IMR-90 (cell line): ENCODE results near the gene TWIST1. TPM values are rescaled to one million over a fixed set of nuclear protein-coding genes. Genes with fewer than 3 reads are reported as not detected.
A peak's percentile ranks its signal among the peaks of the same experiment; 100 is the strongest.

Source experiments
- ATAC-seq: fragments of 200-7000 bp; cut with Tn5 transposase; 2 replicates; pipeline ENCODE4 v1.9.1; 2020; ENCODE audit warnings: low read depth, mild to moderate bottlenecking, moderate library complexity
- BruUV-seq: library from RNA; stranded (reverse); fragments of 400-500 nt; replicated peaks from 2 replicates; lab custom pipeline; 2021; lab: Mats Ljungman, UMichigan
- CTCF ChIA-PET: fragments of 300-600 bp; formaldehyde crosslinking; extraction: SDS; loops from one replicate; lab custom pipeline; 2021; ENCODE audit warnings: antibody characterized with exemption; lab: Yijun Ruan, JAX
- POLR2A ChIA-PET: fragments of 300-600 bp; sonication (Branson Sonifier 250); formaldehyde crosslinking; loops from one replicate; lab custom pipeline; 2022; ENCODE audit warnings: antibody characterized with exemption; ENCODE audit not compliant: unreplicated experiment; lab: Charles Lee
- DNase-seq: peaks from one replicate; pipeline ENCODE4 v3.0.0; 2013
- H2AFZ ChIP-seq: replicated peaks from 2 replicates; pipeline ENCODE3; 2013; ENCODE audit warnings: low read length, mild to moderate bottlenecking; ENCODE audit not compliant: poor library complexity
- H2AK5ac ChIP-seq: 2 replicates; pipeline ENCODE4 v1.6.1; 2013; ENCODE audit warnings: low read depth, low read length, inconsistent platforms
- H2AK9ac ChIP-seq: replicated peaks from 2 replicates; pipeline ENCODE3; 2013; ENCODE audit warnings: mild to moderate bottlenecking, low read depth, low read length, moderate library complexity; ENCODE audit not compliant: poor library complexity
- H2BK120ac ChIP-seq: 2 replicates; pipeline ENCODE4 v1.6.1; 2013; ENCODE audit warnings: low read depth, low read length, inconsistent platforms
- H2BK15ac ChIP-seq: 3 replicates; pipeline ENCODE4 v1.6.1; 2013; ENCODE audit warnings: low read depth, low read length, inconsistent platforms
- H2BK20ac ChIP-seq: 2 replicates; pipeline ENCODE4 v1.6.1; 2013; ENCODE audit warnings: low read depth, mild to moderate bottlenecking, inconsistent platforms, low read length, moderate library complexity
- H2BK5ac ChIP-seq: 2 replicates; pipeline ENCODE4 v1.6.1; 2013; ENCODE audit warnings: mild to moderate bottlenecking, low read depth, low read length, inconsistent platforms; ENCODE audit not compliant: poor library complexity, severe bottlenecking
- H3K14ac ChIP-seq: replicated peaks from 2 replicates; pipeline ENCODE4 v1.6.1; 2013; ENCODE audit warnings: low read depth, low read length, inconsistent platforms
- H3K18ac ChIP-seq: 2 replicates; pipeline ENCODE4 v1.6.1; 2013; ENCODE audit warnings: low read depth, low read length, control low read depth
- H3K23ac ChIP-seq: 2 replicates; pipeline ENCODE4 v1.6.1; 2013; ENCODE audit warnings: low read depth, low read length, inconsistent platforms
- H3K27ac ChIP-seq: 2 replicates; pipeline ENCODE4 v1.5.1; 2013; ENCODE audit warnings: mild to moderate bottlenecking, control low read depth, low read length; ENCODE audit not compliant: insufficient read depth
- H3K27me3 ChIP-seq: 2 replicates; pipeline ENCODE4 v1.6.1; 2013; ENCODE audit warnings: low read length; ENCODE audit not compliant: control insufficient read depth, insufficient read depth
- H3K36me3 ChIP-seq: 2 replicates; pipeline ENCODE4 v1.6.1; 2013; ENCODE audit warnings: low read length, mixed read lengths; ENCODE audit not compliant: control insufficient read depth, insufficient read depth
- H3K4ac ChIP-seq: 2 replicates; pipeline ENCODE4 v1.6.1; 2013; ENCODE audit warnings: low read depth, low read length, inconsistent platforms
- H3K4me1 ChIP-seq: 2 replicates; pipeline ENCODE4 v1.6.1; 2013; ENCODE audit warnings: low read length, mixed read lengths; ENCODE audit not compliant: control insufficient read depth, insufficient read depth
- H3K4me2 ChIP-seq: 2 replicates; pipeline ENCODE4 v1.6.1; 2013; ENCODE audit warnings: low read depth, mild to moderate bottlenecking, control low read depth, low read length, moderate library complexity
- H3K4me3 ChIP-seq: 2 replicates; pipeline ENCODE4 v1.5.1; 2013; ENCODE audit warnings: low read depth, mild to moderate bottlenecking, control low read depth, low read length, moderate library complexity; ENCODE audit not compliant: insufficient read depth
- H3K56ac ChIP-seq: 2 replicates; pipeline ENCODE4 v1.6.1; 2013; ENCODE audit warnings: low read length, inconsistent platforms; ENCODE audit not compliant: insufficient read depth; ENCODE audit errors: extremely low read depth
- H3K79me1 ChIP-seq, 2 experiments: 2 replicates each; pipeline ENCODE4 v1.6.1; 2013; ENCODE audit warnings: low read length in 2 of 2, inconsistent platforms in 1 of 2, low read depth in 1 of 2
- H3K9ac ChIP-seq: 2 replicates; pipeline ENCODE4 v1.6.1; 2013; ENCODE audit warnings: low read depth, low read length, control low read depth
- H3K9me1 ChIP-seq: 2 replicates; pipeline ENCODE4 v1.6.1; 2013; ENCODE audit warnings: low read length, inconsistent platforms; ENCODE audit not compliant: insufficient read depth
- H3K9me3 ChIP-seq: 2 replicates; pipeline ENCODE4 v1.6.1; 2013; ENCODE audit warnings: low read length; ENCODE audit not compliant: control insufficient read depth, insufficient read depth
- H4K20me1 ChIP-seq: 2 replicates; pipeline ENCODE4 v1.6.1; 2013; ENCODE audit warnings: low read length, inconsistent platforms; ENCODE audit not compliant: insufficient read depth
- H4K5ac ChIP-seq: 2 replicates; pipeline ENCODE4 v1.6.1; 2013; ENCODE audit warnings: mild to moderate bottlenecking, low read depth, low read length, control low read depth
- H4K8ac ChIP-seq, 2 experiments: 2 replicates each; pipeline ENCODE4 v1.6.1; 2013; ENCODE audit warnings: low read depth in 2 of 2, low read length in 2 of 2, control low read depth in 1 of 2, inconsistent platforms in 1 of 2
- H4K91ac ChIP-seq: 2 replicates; pipeline ENCODE4 v1.6.1; 2013; ENCODE audit warnings: low read depth, low read length, inconsistent platforms; ENCODE audit not compliant: insufficient read depth
- BHLHE40 ChIP-seq: fragments of 150-350 bp; IDR thresholded peaks from 2 replicates; pipeline ENCODE4 v1.6.1; 2016; ENCODE audit warnings: mild to moderate bottlenecking, low read depth, low read length
- CEBPB ChIP-seq: IDR thresholded peaks from 2 replicates; pipeline ENCODE4 v1.6.1; 2012; ENCODE audit warnings: low read depth, low read length, improper control_type of control experiment
- CHD1 ChIP-seq: IDR thresholded peaks from 2 replicates; pipeline ENCODE4 v1.6.1; 2012; ENCODE audit warnings: low read depth, low read length, improper control_type of control experiment
- CTCF ChIP-seq: conservative IDR thresholded peaks from 2 replicates; pipeline ENCODE4 v1.5.1; 2012; ENCODE audit warnings: mild to moderate bottlenecking, low read depth, low read length, improper control_type of control experiment
- ELK1 ChIP-seq: fragments of 150-350 bp; IDR thresholded peaks from 2 replicates; pipeline ENCODE4 v1.6.1; 2016; ENCODE audit warnings: low read depth, mild to moderate bottlenecking, low read length, moderate library complexity, borderline replicate concordance
- FOS ChIP-seq: fragments of 150-350 bp; IDR thresholded peaks from 2 replicates; pipeline ENCODE4 v1.6.1; 2016; ENCODE audit warnings: low read depth, low read length
- MAFK ChIP-seq: IDR thresholded peaks from 2 replicates; pipeline ENCODE4 v1.6.1; 2012; ENCODE audit warnings: low read depth, low read length, improper control_type of control experiment
- MAZ ChIP-seq: IDR thresholded peaks from 2 replicates; pipeline ENCODE4 v1.6.1; 2012; ENCODE audit warnings: low read depth, mild to moderate bottlenecking, low read length, improper control_type of control experiment, moderate library complexity, borderline replicate concordance
- MXI1 ChIP-seq: IDR thresholded peaks from 2 replicates; pipeline ENCODE4 v1.6.1; 2012; ENCODE audit warnings: low read depth, mild to moderate bottlenecking, low read length, moderate library complexity, borderline replicate concordance
- NFE2L2 ChIP-seq: fragments of 150-350 bp; IDR thresholded peaks from 2 replicates; pipeline ENCODE4 v1.6.1; 2016; ENCODE audit warnings: low read depth, mild to moderate bottlenecking, low read length
- POLR2A ChIP-seq: IDR thresholded peaks from 2 replicates; pipeline ENCODE4 v1.6.1; 2012; ENCODE audit warnings: mild to moderate bottlenecking, low read depth, low read length
- RAD21 ChIP-seq: IDR thresholded peaks from 2 replicates; pipeline ENCODE4 v1.6.1; 2012; ENCODE audit warnings: low read length, improper control_type of control experiment
- RCOR1 ChIP-seq: IDR thresholded peaks from 2 replicates; pipeline ENCODE4 v1.6.1; 2012; ENCODE audit warnings: mild to moderate bottlenecking, low read length, improper control_type of control experiment; ENCODE audit not compliant: insufficient replicate concordance
- RFX5 ChIP-seq: IDR thresholded peaks from 2 replicates; pipeline ENCODE4 v1.8.0; 2012; ENCODE audit warnings: low read depth, mild to moderate bottlenecking, low read length, moderate library complexity
- SMC3 ChIP-seq: fragments of 150-350 bp; IDR thresholded peaks from 2 replicates; pipeline ENCODE4 v1.6.1; 2016; ENCODE audit warnings: low read depth, mild to moderate bottlenecking, antibody characterized with exemption, low read length, moderate library complexity
- WGBS, 2 experiments: methylation state at CpG; one replicate each; pipeline versions ENCODE4 v1.1.5 to v1.1.7; 2013; ENCODE audit warnings: missing lambda C conversion rate in 2 of 2; ENCODE audit not compliant: insufficient read length in 1 of 2; ENCODE audit errors: extremely low coverage in 2 of 2; 5-methylcytosine and 5-hydroxymethylcytosine counted together
- dilution Hi-C: fragments of 300-500 bp; cut with HindIII; formaldehyde crosslinking; loops from one replicate; pipeline ENCODE4 v1.14.3; 2018; ENCODE audit warnings: low sequenced_read_pairs; ENCODE audit not compliant: unreplicated experiment
- in situ Hi-C: fragments of 300-500 bp; cut with MboI; formaldehyde crosslinking; loops from 3 replicates; pipeline ENCODE4 v1.14.3; 2019; ENCODE audit warnings: low sequenced_read_pairs, inconsistent platforms, mixed read lengths
- intact Hi-C: fragments of 100-400 bp; cut with micrococcal nuclease; formaldehyde crosslinking; loops from 2 replicates; pipeline ENCODE4 v1.10.0; 2022
- polyA plus RNA-seq, 3 experiments: library from polyadenylated mRNA; depleted of rRNA; stranded (reverse); fragments of >200 nt; gene quantifications; 2 replicates each; pipeline ENCODE4 v1.2.3, GENCODE V29; 2012; ENCODE audit warnings: low replicate concordance in 1 of 3
- total RNA-seq: library from RNA; depleted of rRNA; stranded (reverse); fragments of >200 nt; gene quantifications from 2 replicates; pipeline ENCODE4 v1.2.3, GENCODE V29; 2012
- TF ChIP-seq, protein P1 (sequence below): fragments of 150-350 bp; IDR thresholded peaks from 2 replicates; pipeline ENCODE4 v1.6.1; 2017; ENCODE audit warnings: mild to moderate bottlenecking, antibody characterized with exemption, low read length, low read depth

TWIST1 gene
- total and polyA plus RNA-seq, 2 of the 4 experiments (the other 2 are of a cell fraction), result 5.4 to 42.3 TPM

GRCh38 chr7:19069842-19070241, 47.6 kb downstream of the TWIST1 start:
- H2BK15ac ChIP-seq, result no peak overlapping the region
- no peak overlapping the region for H2BK5ac ChIP-seq
- H3K79me1 ChIP-seq, result 0 out of 4 replicates have a peak, but pooled peaks cover 0 to 4% of the 10 kb centered on the region in 2 experiments
- BruUV-seq, result no TSS peak
- H3K27me3 ChIP-seq, result no peaks in the 10 kb centered on the region
- no peak overlapping the region for H3K9ac ChIP-seq
- peak; percentile 62 for ATAC-seq
- no peak overlapping the region for H3K18ac ChIP-seq
- H3K9me3 ChIP-seq, result 0 out of 2 replicates have a peak, but pooled peaks cover 4% of the 10 kb centered on the region
- TF ChIP-seq MAZ (no peak), NFE2L2 (no peak), CHD1 (no peak), POLR2A (no peak), RFX5 (no peak), FOS (no peak), SMC3 (peak; percentile 16; the same call in 1 of the 2 replicates), RAD21 (peak; percentile 45), RCOR1 (no peak), BHLHE40 (no peak), CTCF (peak; percentile 30; the same call in 1 of the 2 replicates), MAFK (no peak), CEBPB (no peak), MXI1 (no peak), ELK1 (no peak)
- TF ChIP-seq, protein P1, sequence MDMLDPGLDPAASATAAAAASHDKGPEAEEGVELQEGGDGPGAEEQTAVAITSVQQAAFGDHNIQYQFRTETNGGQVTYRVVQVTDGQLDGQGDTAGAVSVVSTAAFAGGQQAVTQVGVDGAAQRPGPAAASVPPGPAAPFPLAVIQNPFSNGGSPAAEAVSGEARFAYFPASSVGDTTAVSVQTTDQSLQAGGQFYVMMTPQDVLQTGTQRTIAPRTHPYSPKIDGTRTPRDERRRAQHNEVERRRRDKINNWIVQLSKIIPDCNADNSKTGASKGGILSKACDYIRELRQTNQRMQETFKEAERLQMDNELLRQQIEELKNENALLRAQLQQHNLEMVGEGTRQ, result no peak
- no peak overlapping the region for H3K4ac ChIP-seq
- intact Hi-C loops (loop anchor here (5.0 kb wide), 1 partner anchor 378 kb away; no protein-coding TSS in a partner anchor), dilution Hi-C loops (no loop called here), in situ Hi-C loops (no loop called here)
- peak; percentile 24 for DNase-seq
- ChIA-PET CTCF (interaction anchor here (0.7 kb wide), 1 partner anchor 58 kb away, joined by 3 read pairs; no protein-coding TSS in a partner anchor), POLR2A (no interaction called here)
- H3K4me3 ChIP-seq, result no peak overlapping the region
- H4K5ac ChIP-seq, result no peak overlapping the region
- no peak overlapping the region for H2AFZ ChIP-seq
- no CpG with 5 or more reads among the region's 1 CpG for whole genome bisulfite sequencing, 2 experiments
- no peak overlapping the region for H4K91ac ChIP-seq
- no peak overlapping the region for H2AK9ac ChIP-seq
- H4K8ac ChIP-seq, result no peak overlapping the region
- H2BK20ac ChIP-seq, result no peak overlapping the region
- no peak overlapping the region for H3K14ac ChIP-seq
- H3K23ac ChIP-seq, result no peak overlapping the region
- no peaks in the 10 kb centered on the region for H4K20me1 ChIP-seq
- H3K4me1 ChIP-seq, result no peaks in the 10 kb centered on the region
- H2AK5ac ChIP-seq, result no peak overlapping the region
- no peak overlapping the region for H2BK120ac ChIP-seq
- no peak overlapping the region for H3K27ac ChIP-seq
- no peak overlapping the region for H3K4me2 ChIP-seq
- H3K56ac ChIP-seq, result no peak overlapping the region
- H3K9me1 ChIP-seq, result no peaks in the 10 kb centered on the region
- no peaks in the 10 kb centered on the region for H3K36me3 ChIP-seq
